Neural cell (in vitro differentiated cells): Measurements from ENCODE around the gene MBD3L2. TPM values are rescaled to one million over a fixed set of nuclear protein-coding genes. Genes with fewer than 3 reads are reported as not detected.
"Not testable (repeated sequence)": the region's sequence is repeated elsewhere in the genome, so short reads cannot be mapped to it uniquely, and the experiment has no call there.

Experiments used
- H2AFZ ChIP-seq: fragments of 200-600, 300-800 bp; sonication (generic), shearing (Covaris generic); 2 replicates; pipeline ENCODE4 v1.6.0; 2014; ENCODE audit warnings: low read depth, mild to moderate bottlenecking, antibody characterized with exemption, low read length, moderate library complexity
- H3F3A ChIP-seq: fragments of 200-600 bp; shearing (Covaris generic); 2 replicates; pipeline ENCODE4 v1.6.1; 2016; ENCODE audit warnings: mild to moderate bottlenecking, moderate library complexity, mixed read lengths, antibody characterized with exemption, low read length; ENCODE audit not compliant: insufficient read depth, poor library complexity, severe bottlenecking
- H3K27ac ChIP-seq: fragments of 200-600, 300-800 bp; sonication (generic), shearing (Covaris generic); 2 replicates; pipeline ENCODE4 v1.5.1; 2014; ENCODE audit warnings: mild to moderate bottlenecking, low read length, moderate library complexity
- H3K27me3 ChIP-seq: fragments of 300-800, 200-600 bp; sonication (generic), shearing (Covaris generic); 2 replicates; pipeline ENCODE4 v1.6.0; 2014; ENCODE audit warnings: mild to moderate bottlenecking, low read depth, low read length, moderate library complexity; ENCODE audit not compliant: insufficient read depth
- H3K36me3 ChIP-seq: fragments of 300-800, 200-600 bp; sonication (generic), shearing (Covaris generic); 2 replicates; pipeline ENCODE4 v1.5.1; 2014; ENCODE audit warnings: mild to moderate bottlenecking, antibody characterized with exemption, low read length, moderate library complexity; ENCODE audit not compliant: insufficient read depth
- H3K4me2 ChIP-seq: fragments of 300-800, 200-600 bp; sonication (generic), shearing (Covaris generic); 2 replicates; pipeline ENCODE4 v1.6.0; 2014; ENCODE audit warnings: mild to moderate bottlenecking, low read length
- H3K4me3 ChIP-seq: fragments of 300-800, 200-600 bp; sonication (generic), shearing (Covaris generic); 2 replicates; pipeline ENCODE4 v1.5.1; 2014; ENCODE audit warnings: mild to moderate bottlenecking, low read length, moderate library complexity
- H3K79me2 ChIP-seq: fragments of 200-600 bp; shearing (Covaris generic); replicated peaks from 2 replicates; pipeline ENCODE4 v1.6.0; 2014; ENCODE audit warnings: mild to moderate bottlenecking, low read length, moderate library complexity; ENCODE audit not compliant: insufficient read depth
- H3K9ac ChIP-seq: fragments of 300-800, 200-600 bp; sonication (generic), shearing (Covaris generic); 2 replicates; pipeline ENCODE4 v1.6.1; 2016; ENCODE audit warnings: mild to moderate bottlenecking, low read length, mixed read lengths
- H3K9me2 ChIP-seq: fragments of 200-600 bp; shearing (Covaris generic); 2 replicates; pipeline ENCODE4 v1.6.1; 2016; ENCODE audit warnings: mild to moderate bottlenecking, low read length, mixed read lengths; ENCODE audit not compliant: insufficient read depth
- H3K9me3 ChIP-seq: fragments of 200-600, 300-800 bp; sonication (generic), shearing (Covaris generic); 2 replicates; pipeline ENCODE4 v1.6.1; 2016; ENCODE audit warnings: mild to moderate bottlenecking, mixed run types, low read length, moderate library complexity, mixed read lengths
- H4K20me1 ChIP-seq: fragments of 200-600 bp; shearing (Covaris generic); 2 replicates; pipeline ENCODE4 v1.6.1; 2016; ENCODE audit warnings: mild to moderate bottlenecking, mixed run types; ENCODE audit not compliant: insufficient read depth
- CTCF ChIP-seq: fragments of 450-650 bp; IDR thresholded peaks from 2 replicates; pipeline ENCODE4 v1.5.1; 2014; ENCODE audit warnings: antibody characterized with exemption, mild to moderate bottlenecking, moderate library complexity; ENCODE audit not compliant: poor library complexity, severe bottlenecking
- EP300 ChIP-seq: fragments of 450-650 bp; conservative IDR thresholded peaks from 2 replicates; pipeline ENCODE4 v1.6.1; 2014; ENCODE audit warnings: antibody characterized with exemption, mild to moderate bottlenecking, moderate library complexity; ENCODE audit not compliant: poor library complexity, severe bottlenecking
- EZH2 ChIP-seq: fragments of 200-600, 300-800 bp; shearing (Covaris generic), sonication (generic); IDR thresholded peaks from 2 replicates; pipeline ENCODE4 v1.6.1; 2014; ENCODE audit warnings: antibody characterized with exemption, low read length, borderline replicate concordance, mild to moderate bottlenecking; ENCODE audit not compliant: insufficient read depth, poor library complexity, severe bottlenecking
- MXI1 ChIP-seq: fragments of 450-650 bp; conservative IDR thresholded peaks from 2 replicates; pipeline ENCODE4 v1.6.1; 2014; ENCODE audit warnings: antibody characterized with exemption, mild to moderate bottlenecking; ENCODE audit not compliant: poor library complexity, severe bottlenecking
- POLR2AphosphoS5 ChIP-seq: IDR thresholded peaks from 2 replicates; pipeline ENCODE4 v1.6.1; 2012
- RAD21 ChIP-seq: fragments of 450-650 bp; conservative IDR thresholded peaks from 2 replicates; pipeline ENCODE4 v1.6.1; 2014; ENCODE audit warnings: antibody characterized with exemption, mild to moderate bottlenecking, moderate library complexity
- REST ChIP-seq: IDR thresholded peaks from 2 replicates; pipeline ENCODE4 v1.6.1; 2012; ENCODE audit warnings: borderline replicate concordance
- SMC3 ChIP-seq: fragments of 450-650 bp; conservative IDR thresholded peaks from 2 replicates; pipeline ENCODE4 v1.6.1; 2014; ENCODE audit warnings: antibody characterized with exemption, mild to moderate bottlenecking, moderate library complexity; ENCODE audit not compliant: poor library complexity
- TAF1 ChIP-seq: IDR thresholded peaks from 2 replicates; pipeline ENCODE4 v1.6.1; 2012; ENCODE audit warnings: low read depth
- polyA plus RNA-seq: library from polyadenylated mRNA; depleted of rRNA; stranded (reverse); fragments of >200 nt; gene quantifications from 2 replicates; pipeline ENCODE4 v1.2.3, GENCODE V29; 2014

MBD3L2 gene
- polyA plus RNA-seq, 1 donor from 2014 or later, result not detected

- H3K9me3 ChIP-seq, H3F3A ChIP-seq, H3K9ac ChIP-seq, H3K9me2 ChIP-seq, H4K20me1 ChIP-seq, H3K27ac ChIP-seq, H3K4me2 ChIP-seq, H3K36me3 ChIP-seq, H3K79me2 ChIP-seq, H3K27me3 ChIP-seq, H3K4me3 ChIP-seq, H2AFZ ChIP-seq: not testable (repeated sequence)
Measured at GRCh38 chr19:7059977-7060376, 10.9 kb downstream of the MBD3L2 start.

GRCh38 chr19:7063339-7063738, 14.2 kb downstream of the MBD3L2 start:
- no peak overlapping the region for H3K4me2 ChIP-seq
- H3K9me3 ChIP-seq, result no peaks in the 10 kb centered on the region
- H3K36me3 ChIP-seq, result no peaks in the 10 kb centered on the region
- no peaks in the 10 kb centered on the region for H3F3A ChIP-seq
- H4K20me1 ChIP-seq, result no peaks in the 10 kb centered on the region
- H3K4me3 ChIP-seq, result no peak overlapping the region
- no peak for TF ChIP-seq SMC3
- no peak for TF ChIP-seq RAD21
- TF ChIP-seq EP300, result no peak
- no peak for TF ChIP-seq TAF1
- TF ChIP-seq POLR2AphosphoS5, result no peak
- TF ChIP-seq EZH2, result no peak
- no peak for TF ChIP-seq REST
- TF ChIP-seq MXI1, result no peak
- TF ChIP-seq CTCF, result no peak
- H2AFZ ChIP-seq, result no peak overlapping the region
- H3K79me2 ChIP-seq, result no peaks in the 10 kb centered on the region
- H3K9me2 ChIP-seq, result no peaks in the 10 kb centered on the region
- H3K27me3 ChIP-seq, result no peaks in the 10 kb centered on the region
- H3K27ac ChIP-seq, result no peak overlapping the region
- no peak overlapping the region for H3K9ac ChIP-seq

- Histone ChIP-seq H3K9me2 (no peaks in the 10 kb centered on the region), H3K9ac (no peak overlapping the region), H3K36me3 (no peaks in the 10 kb centered on the region), H3F3A (no peaks in the 10 kb centered on the region), H3K9me3 (no peaks in the 10 kb centered on the region), H3K27me3 (no peaks in the 10 kb centered on the region), H3K27ac (no peak overlapping the region), H3K4me2 (no peak overlapping the region), H2AFZ (no peak overlapping the region), H3K4me3 (no peak overlapping the region), H3K79me2 (no peaks in the 10 kb centered on the region), H4K20me1 (no peaks in the 10 kb centered on the region)
- TF ChIP-seq EP300 (no peak), CTCF (no peak), POLR2AphosphoS5 (no peak), RAD21 (no peak), TAF1 (no peak), REST (no peak)
Measured at GRCh38 chr19:7063764-7064418, 14.8 kb downstream of the MBD3L2 start.
